Fibroblast of skin of left biceps (primary cell): Measurements from ENCODE around the gene CD7.
"Not testable (repeated sequence)": the region's sequence is repeated elsewhere in the genome, so short reads cannot be mapped to it uniquely, and the experiment has no call there.

ENCODE experiments used
- DNase-seq, 2 experiments: peaks; one replicate each; pipeline ENCODE4 v3.0.0-alpha.2; 2013; ENCODE audit warnings: low read depth in 2 of 2

Gene CD7

GRCh38 chr17:82317394-82318168, at the start of gene CD7:
CD7 (minus strand) TSS chr17:82317608; CDS start chr17:82317495, 113 bp downstream.
- no peak for DNase-seq

GRCh38 chr17:82366749-82367148, 49.3 kb upstream of the CD7 start:
- DNase-seq: no peak

- DNase-seq: no peak
These were observed 48.3 kb upstream of the CD7 start for GRCh38 chr17:82365606-82366295.

- no peak for DNase-seq
These were observed 44.7 kb upstream of the CD7 start for GRCh38 chr17:82361885-82362633.

GRCh38 chr17:82359451-82360074, 42.2 kb upstream of the CD7 start:
- not testable (repeated sequence) for DNase-seq

- DNase-seq: no peak
These were observed 41.3 kb upstream of the CD7 start, which contains the start of gene TEX19 for GRCh38 chr17:82358465-82359350. TEX19 (plus strand) TSS chr17:82359247; CDS start chr17:82362151, 2,904 bp downstream.

- no peak for DNase-seq
These were observed 40.0 kb upstream of the CD7 start for GRCh38 chr17:82357394-82357793.

- DNase-seq: no peak
These were observed 39.5 kb upstream of the CD7 start for GRCh38 chr17:82356845-82357355.

- no peak for DNase-seq
These were observed 38.5 kb upstream of the CD7 start for GRCh38 chr17:82355770-82356427.

GRCh38 chr17:82354804-82355308, 37.4 kb upstream of the CD7 start:
- no peak for DNase-seq

GRCh38 chr17:82353484-82353883, 36.1 kb upstream of the CD7 start:
- no peak for DNase-seq

- peak; percentile 44 to 45 for DNase-seq
These were observed 34.5 kb upstream of the CD7 start for GRCh38 chr17:82351713-82352488.

- no peak for DNase-seq
These were observed 33.9 kb upstream of the CD7 start for GRCh38 chr17:82351254-82351712.

- no peak for DNase-seq
These were observed 33.0 kb upstream of the CD7 start for GRCh38 chr17:82350182-82351030.

GRCh38 chr17:82349287-82349701, 31.9 kb upstream of the CD7 start:
- peak; percentile 58 to 69 for DNase-seq

- DNase-seq: no peak
These were observed 31.5 kb upstream of the CD7 start for GRCh38 chr17:82348866-82349265.

GRCh38 chr17:82348434-82348833, 31.0 kb upstream of the CD7 start:
- no peak for DNase-seq

- not testable (repeated sequence) for DNase-seq
These were observed 30.6 kb upstream of the CD7 start for GRCh38 chr17:82347994-82348393.
